NCI-H1930 (cell line): ENCODE measurements around the gene TSPAN17.
"Not testable (repeated sequence)": the region's sequence is repeated elsewhere in the genome, so short reads cannot be mapped to it uniquely, and the experiment has no call there.

ENCODE experiments used
- DNase-seq, 2 experiments: peaks; one replicate each; lab custom pipeline; 2025; lab: John Stamatoyannopoulos, UW

Gene TSPAN17

GRCh38 chr5:176680226-176680563, 32.9 kb downstream of the TSPAN17 start:
- DNase-seq: no peak

GRCh38 chr5:176682016-176682531, 34.8 kb downstream of the TSPAN17 start:
- no peak for DNase-seq

GRCh38 chr5:176685010-176685409, 37.7 kb downstream of the TSPAN17 start:
- DNase-seq: no peak

GRCh38 chr5:176687247-176687646, 40.0 kb downstream of the TSPAN17 start:
- DNase-seq: no peak

GRCh38 chr5:176687881-176688280, 40.6 kb downstream of the TSPAN17 start:
- no peak for DNase-seq

GRCh38 chr5:176690911-176691310, 43.6 kb downstream of the TSPAN17 start:
- DNase-seq: no peak

- no peak for DNase-seq
These were observed 44.2 kb downstream of the TSPAN17 start for GRCh38 chr5:176691524-176691923.

GRCh38 chr5:176692326-176692725, 45.0 kb downstream of the TSPAN17 start:
- DNase-seq: no peak

GRCh38 chr5:176692839-176693476, 45.7 kb downstream of the TSPAN17 start:
- no peak for DNase-seq

GRCh38 chr5:176693477-176693851, 46.2 kb downstream of the TSPAN17 start:
- DNase-seq: no peak

- DNase-seq: no peak
These were observed 46.9 kb downstream of the TSPAN17 start for GRCh38 chr5:176694146-176694545.

- DNase-seq: no peak
These were observed 47.3 kb downstream of the TSPAN17 start for GRCh38 chr5:176694631-176695030.

GRCh38 chr5:176695073-176695472, 47.8 kb downstream of the TSPAN17 start:
- DNase-seq: no peak

- DNase-seq: no peak
These were observed 50.1 kb downstream of the TSPAN17 start for GRCh38 chr5:176697267-176697933.

- no peak for DNase-seq
These were observed 50.8 kb downstream of the TSPAN17 start for GRCh38 chr5:176697934-176698538.

GRCh38 chr5:176699446-176699845, 52.2 kb downstream of the TSPAN17 start:
- not testable (repeated sequence) for DNase-seq

- no peak for DNase-seq
These were observed 53.1 kb downstream of the TSPAN17 start for GRCh38 chr5:176700239-176700847.

- no peak for DNase-seq
These were observed 55.7 kb downstream of the TSPAN17 start for GRCh38 chr5:176702671-176703641.

GRCh38 chr5:176703857-176704256, 56.6 kb downstream of the TSPAN17 start:
- DNase-seq: no peak

GRCh38 chr5:176704355-176704754, 57.1 kb downstream of the TSPAN17 start:
- DNase-seq: no peak

- DNase-seq: no peak
These were observed 57.5 kb downstream of the TSPAN17 start for GRCh38 chr5:176704817-176705216.
